ENCODE data around the gene ZAP70.

ZAP70 gene

DNA sequence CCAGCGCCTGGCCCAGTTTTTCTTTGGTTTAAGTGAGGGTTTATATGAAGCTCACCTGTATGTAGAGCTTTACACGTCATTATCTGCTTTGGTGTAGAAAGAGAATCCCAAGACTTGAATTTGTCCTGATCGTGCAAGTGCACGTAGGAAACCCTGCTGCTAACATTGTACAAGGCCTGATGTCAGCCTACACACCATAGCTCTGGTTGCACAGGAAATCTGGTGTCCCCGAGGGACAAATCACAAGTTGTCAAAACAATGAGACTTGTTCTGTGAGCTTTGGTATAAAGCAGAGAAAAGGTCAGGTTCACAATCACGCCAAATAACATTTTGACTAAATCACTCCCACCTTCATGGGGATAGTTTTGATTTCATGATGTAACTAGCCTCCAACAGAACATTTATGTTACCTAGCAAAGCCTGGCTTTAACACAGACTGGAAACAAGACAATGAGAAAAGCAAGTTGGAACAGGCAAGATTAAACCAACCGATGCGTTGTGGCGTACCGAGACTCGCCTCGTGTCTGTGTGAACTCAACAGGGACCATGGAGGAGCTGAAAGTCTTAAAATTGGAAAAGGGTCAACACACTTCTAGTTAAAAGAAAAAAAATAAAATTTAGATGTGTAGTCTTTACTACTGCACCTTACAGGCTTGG, 41.4 kb downstream of the ZAP70 start:
- no peak for DNase-seq

DNA sequence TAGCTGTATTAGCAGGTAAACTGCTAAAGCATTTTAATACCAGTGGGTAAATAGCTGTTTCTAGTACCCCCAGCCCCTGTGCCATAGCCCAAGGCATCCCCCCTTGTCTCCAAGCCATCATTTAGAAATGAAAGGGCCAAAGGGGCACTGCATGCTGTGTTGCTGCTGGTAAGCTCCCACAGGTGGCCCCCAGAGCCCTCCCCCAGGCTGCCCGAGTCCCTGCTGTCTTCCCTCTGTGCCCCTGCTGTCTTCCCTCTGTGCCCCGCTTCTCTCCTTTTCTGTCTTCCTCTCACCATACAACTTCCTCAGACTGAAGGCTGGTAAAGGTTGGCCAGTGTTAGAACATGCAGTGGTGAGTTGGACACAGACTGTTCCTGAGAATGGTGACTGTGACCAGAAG, 42.1 kb downstream of the ZAP70 start:
- no peak for DNase-seq

DNA sequence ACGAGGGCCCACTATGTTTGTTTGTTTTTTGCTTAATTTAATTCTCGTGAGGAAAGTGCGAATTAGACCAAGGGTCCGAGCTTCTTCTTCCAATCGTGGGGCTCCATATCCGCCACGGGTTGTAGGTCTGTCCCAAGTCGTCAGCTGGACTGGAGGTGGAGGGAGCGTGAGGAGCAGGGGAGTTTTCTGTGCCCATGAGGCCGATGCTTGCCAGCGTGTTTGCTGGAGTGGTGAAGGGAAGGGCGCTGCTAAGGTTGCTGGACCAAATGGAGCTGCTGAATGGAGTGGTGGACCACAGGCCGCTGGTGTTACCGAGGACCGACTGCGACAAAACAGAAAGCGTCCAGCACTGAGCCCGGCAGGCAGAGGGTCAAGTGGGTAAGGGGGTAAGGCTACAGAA, 43.7 kb downstream of the ZAP70 start:
- DNase-seq, result no peak

DNA sequence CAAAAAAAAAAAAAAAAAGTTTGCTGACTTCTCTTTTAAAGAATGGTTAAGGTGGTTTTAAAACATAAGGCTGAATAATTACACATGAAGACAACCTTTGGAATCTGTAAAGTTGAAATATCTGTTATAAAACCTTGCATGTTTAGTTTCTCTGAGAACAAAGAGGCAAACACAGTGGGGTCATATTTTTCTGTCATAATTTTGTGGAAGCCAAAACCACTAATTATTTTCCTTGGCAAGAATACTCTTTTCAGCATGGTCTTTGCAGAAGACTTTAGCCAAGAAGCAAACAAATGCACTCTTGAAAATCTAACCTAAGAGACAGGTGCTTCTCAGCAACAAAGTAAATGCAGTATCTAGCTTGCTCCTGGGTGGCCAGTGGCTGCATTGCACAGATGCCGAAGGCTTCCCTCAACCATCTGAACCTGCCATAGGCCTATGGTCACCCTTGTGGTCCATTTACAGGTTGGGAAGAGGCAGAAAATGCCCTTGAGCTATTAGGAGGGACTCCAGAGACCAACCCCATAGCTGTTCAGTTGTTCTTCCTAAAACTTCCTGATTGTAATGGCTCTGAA, 44.8 kb downstream of the ZAP70 start:
- no peak for DNase-seq

DNA sequence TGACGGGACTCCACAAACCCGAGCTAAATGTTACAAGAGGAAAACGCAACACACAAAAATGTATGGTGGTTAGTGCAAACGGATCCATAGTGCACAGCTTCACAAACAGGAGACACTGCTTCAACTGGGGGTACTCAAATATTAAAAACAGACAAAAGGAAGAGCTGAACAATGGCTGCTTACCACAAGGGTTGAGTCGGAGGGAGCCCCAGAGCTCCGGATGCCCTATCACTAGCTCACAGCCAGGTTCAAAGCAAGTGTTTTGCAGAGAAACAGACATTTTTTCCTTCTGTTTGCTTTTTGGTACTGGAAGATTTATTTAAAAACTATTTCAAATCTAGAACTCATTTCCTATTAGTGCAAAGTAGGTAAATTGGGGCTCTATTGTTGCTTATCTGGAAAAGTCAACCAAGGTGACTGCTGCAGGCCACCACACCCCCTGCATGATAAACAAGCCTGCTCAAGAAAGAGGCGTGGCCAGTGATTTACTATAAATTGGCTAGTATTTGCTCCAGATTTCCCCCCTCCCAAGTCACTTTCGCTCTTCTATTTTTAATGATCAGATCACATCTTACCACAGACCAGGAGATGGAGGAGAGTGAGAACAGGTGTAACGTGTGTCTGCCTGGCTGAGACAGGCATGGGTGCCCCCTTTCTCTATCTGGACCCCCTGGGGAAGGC, 46.5 kb downstream of the ZAP70 start:
- no peak for DNase-seq

DNA sequence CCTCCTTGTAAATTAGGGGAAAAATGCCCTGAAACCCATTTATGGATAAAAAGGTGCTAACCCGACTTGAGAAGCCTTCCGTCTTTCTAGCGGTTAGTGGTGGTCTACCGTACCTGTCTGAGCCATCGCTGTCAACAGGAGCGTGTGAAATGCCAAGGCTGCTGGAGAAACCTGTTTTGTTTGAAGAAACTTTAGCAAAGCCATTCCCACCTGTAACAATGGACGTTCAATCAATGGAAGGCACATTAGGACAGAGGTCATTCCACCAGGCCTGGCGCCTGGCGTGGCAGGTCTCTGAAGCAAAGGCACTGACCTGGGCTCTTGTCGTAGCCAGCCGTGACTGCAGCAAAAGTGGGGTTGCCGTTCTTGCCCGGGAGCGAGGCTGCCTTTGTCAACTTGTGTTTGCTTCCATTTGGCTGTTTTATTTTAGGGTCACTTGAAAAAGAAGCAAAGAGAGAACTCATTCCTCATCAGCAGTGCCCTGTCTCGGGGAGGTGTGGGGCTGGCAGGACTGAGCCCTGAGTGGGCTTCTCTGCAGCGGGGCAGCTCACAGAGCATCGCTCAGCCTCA, 47.2 kb downstream of the ZAP70 start:
- DNase-seq, result no peak

DNA sequence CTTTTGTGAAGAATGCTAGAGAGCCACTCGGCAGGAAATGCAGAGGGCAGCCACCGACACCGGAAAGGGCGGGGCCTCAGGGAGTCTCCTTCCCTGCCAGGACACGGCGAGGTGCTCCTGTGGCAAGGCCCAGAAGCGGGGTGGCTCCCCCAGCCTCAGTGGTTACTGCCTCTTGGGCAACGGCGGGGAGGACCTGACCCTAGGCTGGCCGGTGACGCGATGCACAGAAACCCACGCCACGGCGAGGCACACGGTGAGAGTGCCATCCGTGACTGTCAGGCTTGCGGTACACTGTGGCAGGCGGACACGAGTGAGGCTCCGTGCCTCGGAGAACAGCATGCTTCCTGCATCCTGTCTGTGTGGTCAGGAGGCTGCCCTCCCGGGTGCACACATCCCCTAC, 47.8 kb downstream of the ZAP70 start:
- peak; percentile 58 for DNase-seq

DNA sequence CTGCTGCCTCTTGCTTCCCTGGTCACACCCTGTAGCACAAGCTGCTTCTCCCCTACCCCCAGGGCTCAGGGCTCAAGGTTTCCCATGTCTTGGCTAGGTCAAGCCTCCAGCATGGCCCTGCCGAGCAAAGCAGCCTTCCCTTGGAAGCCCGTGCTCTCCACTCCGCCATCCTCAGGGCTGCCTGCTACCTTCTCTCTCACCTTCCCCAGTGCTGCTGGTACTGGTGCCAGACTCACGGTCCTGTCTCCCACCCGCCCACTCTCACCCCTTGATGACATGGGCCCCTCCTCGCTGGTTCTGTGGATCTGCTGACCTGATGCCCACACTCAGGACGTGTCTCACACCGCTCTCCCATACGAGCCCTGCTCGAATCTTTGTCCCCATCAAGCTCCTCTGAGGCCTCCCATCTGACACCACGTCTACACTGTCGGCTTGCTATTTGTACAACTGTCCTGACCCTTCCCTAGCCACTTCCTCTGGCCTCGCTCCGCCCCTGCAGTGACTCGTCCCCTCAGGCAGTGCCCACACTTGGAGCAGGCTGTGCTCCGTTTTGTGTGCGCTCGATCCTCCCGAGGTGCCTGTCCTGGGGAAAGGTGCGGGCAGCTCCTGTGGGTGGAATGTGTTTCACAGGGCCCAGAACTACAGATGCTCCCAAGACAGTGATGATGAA, 49.9 kb downstream of the ZAP70 start:
- DNase-seq, result no peak

DNA sequence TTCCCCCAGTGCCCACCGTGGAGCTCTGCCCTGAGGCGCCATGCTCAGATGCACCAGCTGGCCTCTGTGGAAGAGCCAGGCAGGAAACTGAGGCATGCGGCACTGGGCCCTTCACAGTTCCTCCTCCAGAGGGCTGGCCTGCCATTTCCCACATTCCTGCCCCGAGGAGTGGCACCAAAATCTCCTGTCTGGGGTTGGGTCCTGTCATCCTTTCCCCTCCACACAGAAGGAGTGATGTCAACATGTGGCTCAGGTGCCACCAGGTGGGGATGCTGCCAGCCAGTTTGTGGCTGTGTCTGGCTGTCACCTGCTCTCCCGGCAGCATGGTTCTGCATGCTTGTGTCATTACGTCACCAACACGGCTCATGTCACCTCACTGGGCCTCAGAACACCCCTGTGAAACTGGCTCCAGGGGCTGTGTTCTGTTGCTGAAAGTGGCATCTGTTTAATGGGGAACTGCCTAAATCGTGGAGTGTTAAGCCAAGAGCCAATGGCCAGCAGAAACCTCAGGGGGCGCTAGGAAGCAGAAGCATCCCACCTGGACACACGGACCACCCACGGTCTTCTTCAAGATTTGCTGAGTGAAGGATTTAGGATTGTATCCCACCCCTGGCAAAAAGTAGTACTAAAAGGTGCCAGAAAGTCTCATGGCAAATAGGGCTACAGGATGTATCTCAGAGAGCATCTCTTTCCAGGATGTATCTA, 51.3 kb downstream of the ZAP70 start:
- DNase-seq, result no peak

DNA sequence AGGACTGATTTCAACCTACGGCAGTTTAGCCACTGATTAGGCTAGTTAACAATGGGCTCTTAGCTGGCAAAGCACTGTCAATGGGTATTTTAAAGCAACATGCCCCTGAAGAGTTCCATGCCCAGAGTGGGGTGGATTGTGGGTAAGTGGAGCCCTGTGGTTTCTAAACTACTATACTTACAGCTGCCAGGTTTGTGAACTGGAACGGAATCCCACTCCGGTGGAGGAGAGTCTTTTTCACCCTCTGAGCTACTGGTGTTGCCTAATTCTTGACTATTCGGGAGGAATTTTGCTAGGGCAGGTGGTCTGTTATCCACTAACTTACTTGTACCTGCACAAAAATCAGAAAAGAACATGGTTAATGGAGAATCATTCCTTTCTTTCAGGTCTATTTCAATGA, 52.6 kb downstream of the ZAP70 start:
- DNase-seq, result no peak

DNA sequence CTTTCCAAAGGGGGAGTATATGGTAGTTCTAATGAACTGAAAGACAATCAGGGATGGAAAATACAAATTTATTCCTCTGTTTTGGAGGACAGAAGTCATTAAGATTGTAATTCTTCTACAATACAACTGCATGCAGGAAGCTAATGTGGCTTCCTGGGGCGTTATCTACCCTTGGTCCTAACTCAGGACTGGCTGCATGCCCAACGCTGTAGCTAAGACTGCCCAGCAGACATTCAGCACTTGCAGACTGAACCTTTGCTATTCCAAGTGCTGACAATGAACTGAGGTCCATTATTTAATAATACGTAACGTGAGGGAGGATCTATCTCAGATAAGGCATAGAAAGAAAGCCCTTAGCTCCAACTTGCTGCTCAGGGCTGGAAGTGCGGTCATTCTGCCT, 53.2 kb downstream of the ZAP70 start:
- no peak for DNase-seq

DNA sequence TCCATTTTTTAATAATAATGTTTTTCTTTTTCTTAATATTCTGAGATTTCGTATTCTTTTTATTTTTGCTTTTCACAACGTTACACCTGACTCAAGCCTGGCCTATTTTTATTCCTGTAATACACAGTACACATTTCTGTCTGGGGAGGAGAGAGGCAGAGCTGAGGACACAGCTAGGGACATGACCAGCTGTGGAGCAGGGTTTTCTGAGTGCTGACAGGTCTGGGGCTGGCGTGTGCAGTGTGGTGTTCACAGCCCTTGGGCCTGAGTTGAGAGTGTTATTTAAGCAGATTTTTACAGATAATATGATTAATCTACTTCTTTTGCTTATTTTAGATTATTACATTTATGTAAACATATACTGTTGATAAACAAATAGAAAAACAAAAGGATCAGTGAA, 55.9 kb downstream of the ZAP70 start:
- DNase-seq, result no peak

DNA sequence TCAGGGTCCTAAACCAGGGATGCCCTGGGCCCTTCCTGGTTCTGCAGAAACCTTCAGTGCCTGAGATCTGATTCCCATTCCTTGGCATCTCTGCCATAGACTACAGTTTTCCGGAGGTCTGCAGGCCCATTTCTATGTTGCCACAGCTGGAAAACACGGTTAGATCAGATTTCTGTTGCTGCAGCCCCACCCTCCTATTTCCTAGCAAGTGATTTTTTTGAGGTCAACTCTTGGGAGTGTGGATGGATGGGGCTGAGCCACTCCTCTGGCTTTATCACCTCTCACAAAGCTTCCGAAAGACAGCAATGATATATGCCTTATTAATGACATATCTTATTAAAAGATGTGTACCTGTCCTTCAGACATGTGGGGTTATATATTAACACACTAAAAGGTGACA, 56.3 kb downstream of the ZAP70 start:
- no peak for DNase-seq

DNA sequence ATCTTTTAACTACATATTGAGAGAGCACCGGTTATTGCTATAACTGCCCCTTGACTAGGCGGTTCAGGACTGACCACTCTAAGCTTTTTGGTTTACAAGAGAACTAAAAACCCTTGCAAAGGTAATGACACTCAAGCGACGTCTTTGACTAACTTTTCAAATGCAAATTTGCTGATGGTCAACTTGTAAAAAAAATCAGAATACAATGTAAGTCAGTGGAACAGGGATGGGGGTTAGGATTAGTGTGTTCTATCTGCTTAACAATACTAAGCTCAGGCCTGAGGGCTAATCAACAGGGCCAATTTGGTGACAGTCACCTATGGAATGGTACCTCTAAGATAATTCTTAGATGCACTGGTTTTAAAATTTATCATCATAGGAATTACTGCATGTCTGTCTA, 57.1 kb downstream of the ZAP70 start:
- no peak for DNase-seq

DNA sequence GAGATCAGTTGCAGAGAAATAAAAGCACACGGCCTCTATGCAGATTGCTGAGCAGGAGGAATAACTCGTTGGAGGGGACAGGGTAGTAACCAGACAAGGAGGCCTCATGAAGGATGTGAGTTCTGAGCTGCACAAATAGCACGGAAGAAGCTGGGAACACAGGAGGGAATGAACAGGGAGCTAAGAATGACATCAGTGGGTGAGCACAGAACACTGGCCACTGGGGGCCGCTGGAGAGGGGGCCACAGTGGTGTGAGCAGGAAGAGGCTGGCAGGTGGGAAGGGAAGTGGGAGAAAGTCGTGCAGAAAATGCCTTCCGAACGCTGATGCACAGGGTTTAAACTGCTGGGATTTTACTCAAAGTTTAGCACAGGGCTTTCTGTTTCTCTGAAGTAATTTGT, 61.0 kb downstream of the ZAP70 start:
- no peak for DNase-seq

DNA sequence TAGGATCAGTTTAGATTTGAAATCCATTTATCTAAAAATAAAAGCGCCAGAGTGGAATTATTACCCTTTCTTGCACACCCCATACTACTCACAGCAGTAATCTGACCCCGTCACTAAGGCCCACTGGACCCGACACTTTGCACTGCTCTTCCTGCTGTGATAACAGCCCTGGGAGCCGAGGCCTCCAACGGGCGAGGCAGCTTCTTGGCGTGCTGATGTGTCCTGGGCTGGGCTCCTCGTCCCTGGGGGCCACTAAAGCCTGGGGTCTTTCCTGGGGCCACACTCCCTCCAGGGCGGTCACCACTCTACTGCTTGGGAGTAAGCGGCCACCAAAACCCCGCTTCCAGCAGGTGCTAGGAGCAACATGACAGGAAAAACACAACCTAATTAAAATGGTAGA, 61.7 kb downstream of the ZAP70 start:
- DNase-seq, result no peak

DNA sequence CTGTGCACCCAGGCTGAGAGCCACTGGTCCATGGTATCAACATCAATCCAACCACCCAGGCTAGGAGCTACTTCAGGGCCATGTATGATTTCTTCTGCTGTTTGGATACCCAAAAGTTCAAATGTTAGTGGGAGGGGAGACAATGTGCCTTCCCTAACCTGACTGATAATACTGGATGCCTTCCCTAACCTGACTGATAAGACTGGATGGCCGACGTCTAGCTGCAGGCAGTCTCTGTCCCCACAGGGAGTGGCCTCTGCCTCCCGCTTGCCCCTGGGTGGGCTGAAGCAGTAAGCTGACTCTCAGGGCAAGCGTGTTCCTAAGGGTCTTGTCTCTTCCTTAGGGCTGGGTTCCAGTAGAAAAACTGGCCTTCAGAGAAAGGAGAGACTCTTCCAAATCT, 65.8 kb downstream of the ZAP70 start:
- DNase-seq, result no peak

DNA sequence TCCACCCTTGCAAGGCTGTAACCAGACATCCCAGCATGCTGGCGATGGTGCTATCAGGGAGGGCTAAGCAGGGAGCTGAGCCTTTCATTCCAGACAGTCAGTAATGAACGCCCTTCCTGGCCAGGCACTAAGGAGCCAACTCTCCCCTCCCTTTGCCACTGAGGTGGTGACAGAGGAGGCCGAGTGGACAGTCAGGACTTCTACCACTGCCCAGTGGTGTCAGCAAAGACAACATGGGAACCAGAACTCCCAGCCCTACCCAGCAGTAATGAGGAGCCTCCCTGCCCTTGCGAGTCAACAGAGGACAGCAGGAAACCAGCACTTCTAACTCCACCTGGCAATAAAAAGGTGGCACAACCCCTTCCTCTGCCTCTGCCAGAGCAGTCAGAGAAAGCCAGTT, 68.6 kb downstream of the ZAP70 start:
- no peak for DNase-seq

DNA sequence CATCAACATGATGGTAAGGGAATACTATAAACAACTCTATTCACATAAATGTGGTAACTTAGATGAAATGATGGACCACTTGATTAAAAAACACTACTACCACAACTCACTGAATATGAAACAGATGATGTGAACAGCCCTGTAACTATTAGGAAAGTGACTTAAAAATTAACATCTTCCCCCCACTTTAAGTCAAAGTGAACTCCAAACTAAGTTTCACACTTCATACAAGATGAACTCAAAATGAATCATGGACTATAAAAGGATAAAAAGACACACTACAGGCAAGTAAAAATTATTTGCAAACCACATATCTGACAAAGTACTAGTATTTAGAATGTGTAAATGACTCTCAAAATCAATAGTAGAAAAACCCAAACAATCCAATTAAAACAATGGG, 71.6 kb downstream of the ZAP70 start:
- no peak for DNase-seq

DNA sequence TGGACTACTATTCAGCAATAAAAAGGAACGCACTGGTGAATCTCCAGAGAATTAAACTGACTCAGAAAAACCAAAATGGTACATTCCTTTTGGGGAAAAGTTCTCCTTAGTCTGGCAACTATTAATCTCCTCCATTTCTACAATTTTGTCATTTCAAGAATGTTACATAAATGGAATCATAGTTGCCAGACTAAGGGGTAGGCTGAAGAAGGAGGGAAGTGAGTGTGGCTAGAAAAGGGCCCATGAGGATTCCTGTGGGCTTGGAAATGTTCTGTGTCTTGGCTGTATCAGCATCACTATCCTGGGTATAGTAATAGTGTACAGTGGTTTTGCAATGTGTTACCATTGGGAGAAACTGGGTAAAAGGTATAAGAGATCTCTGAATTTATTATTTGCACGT, 72.4 kb downstream of the ZAP70 start:
- no peak for DNase-seq

DNA sequence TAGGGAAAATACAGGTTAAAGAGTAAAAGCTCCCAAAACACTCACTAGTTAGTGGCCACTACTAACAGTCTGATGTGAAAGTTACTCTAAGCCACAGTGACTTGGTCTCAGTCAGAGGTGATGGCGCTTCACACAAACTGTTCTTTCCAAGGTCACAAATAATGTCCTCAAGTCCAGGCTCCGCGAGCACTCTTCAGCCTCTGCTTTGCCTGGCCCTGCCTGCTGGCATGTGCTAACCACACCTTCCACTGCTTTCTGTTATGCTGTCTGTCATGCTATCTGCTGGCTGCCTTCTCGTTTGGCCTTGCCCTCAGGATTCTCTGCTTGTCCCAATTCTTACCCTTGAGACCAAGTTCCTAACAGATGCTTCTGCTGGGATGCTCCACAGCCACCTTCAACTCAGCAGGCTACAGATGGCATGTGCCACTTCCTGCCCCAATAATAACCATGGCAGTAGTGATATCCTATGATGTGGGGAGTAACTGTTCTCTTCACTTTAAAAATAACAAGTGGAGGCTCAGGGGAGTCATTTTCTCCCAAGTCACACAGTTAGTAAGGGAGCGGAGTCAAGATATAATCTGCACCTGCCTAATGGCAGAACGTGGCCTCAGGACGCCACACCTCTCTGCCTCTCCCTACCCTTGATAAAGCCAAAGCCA, 75.7 kb downstream of the ZAP70 start:
- no peak for DNase-seq
